H7 (cell line): ENCODE results near the gene CYP27C1. TPM values are rescaled to one million over a fixed set of nuclear protein-coding genes. Genes with fewer than 3 reads are reported as not detected.

ENCODE experiments used
- DNase-seq: peaks from one replicate; pipeline ENCODE4 v3.0.0; 2012
- H3K27me3 ChIP-seq: 2 replicates; pipeline ENCODE4 v1.6.0; 2011; ENCODE audit warnings: mild to moderate bottlenecking, low read length; ENCODE audit not compliant: control insufficient read depth, insufficient read depth
- H3K36me3 ChIP-seq: replicated peaks from 2 replicates; pipeline ENCODE4 v1.5.1; 2011; ENCODE audit warnings: low read length; ENCODE audit not compliant: control insufficient read depth, insufficient read depth
- H3K4me3 ChIP-seq: 2 replicates; pipeline ENCODE4 v1.5.1; 2011; ENCODE audit warnings: low read depth, mild to moderate bottlenecking, control low read depth, low read length, moderate library complexity; ENCODE audit not compliant: insufficient read depth
- total RNA-seq: library from RNA; depleted of rRNA; stranded (reverse); fragments of >200 nt; shearing (Covaris generic); gene quantifications from 2 replicates; pipeline ENCODE4 v1.2.3, GENCODE V29; 2014

The CYP27C1 gene
- total RNA-seq, 1 experiment from 2014 or later: 0.83 TPM

DNA sequence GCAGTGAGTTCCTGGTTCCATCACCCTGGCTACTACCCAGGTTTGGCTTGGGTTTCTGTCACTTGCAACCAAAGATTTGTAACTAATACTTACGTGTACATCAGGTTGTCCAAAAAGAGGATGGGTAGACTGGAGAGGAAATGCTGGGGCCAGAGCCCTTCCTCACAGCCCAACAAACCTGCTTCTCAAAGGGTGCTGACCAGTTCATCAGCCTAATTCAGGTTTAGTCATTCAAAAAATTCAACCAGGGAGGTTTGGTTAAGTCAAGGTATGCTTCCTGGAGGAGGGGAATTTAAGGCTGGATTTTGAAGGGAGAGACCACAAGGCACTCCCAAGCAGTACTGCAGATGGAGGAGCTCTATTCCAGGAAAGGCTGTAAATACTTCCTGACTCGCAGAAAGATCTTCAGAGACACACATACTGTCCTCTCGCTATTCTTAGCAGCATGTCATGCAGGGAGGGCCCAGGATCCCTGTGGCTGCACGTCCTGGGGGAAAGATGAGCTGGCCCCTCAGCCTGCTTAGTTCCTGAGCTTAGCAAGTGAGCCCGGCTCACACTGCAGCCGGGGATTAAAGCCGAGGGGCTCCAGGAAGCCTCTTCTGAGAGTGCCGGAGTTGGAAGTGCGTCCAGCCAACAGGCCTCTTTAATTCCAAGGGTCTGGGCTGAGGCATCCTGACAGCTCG is 73.1 kb downstream of the CYP27C1 start:
- Histone ChIP-seq H3K36me3 (no peaks in the 10 kb centered on the region), H3K4me3 (no peak overlapping the region), H3K27me3 (no peaks in the 10 kb centered on the region)
- peak; percentile 39 for DNase-seq

DNA sequence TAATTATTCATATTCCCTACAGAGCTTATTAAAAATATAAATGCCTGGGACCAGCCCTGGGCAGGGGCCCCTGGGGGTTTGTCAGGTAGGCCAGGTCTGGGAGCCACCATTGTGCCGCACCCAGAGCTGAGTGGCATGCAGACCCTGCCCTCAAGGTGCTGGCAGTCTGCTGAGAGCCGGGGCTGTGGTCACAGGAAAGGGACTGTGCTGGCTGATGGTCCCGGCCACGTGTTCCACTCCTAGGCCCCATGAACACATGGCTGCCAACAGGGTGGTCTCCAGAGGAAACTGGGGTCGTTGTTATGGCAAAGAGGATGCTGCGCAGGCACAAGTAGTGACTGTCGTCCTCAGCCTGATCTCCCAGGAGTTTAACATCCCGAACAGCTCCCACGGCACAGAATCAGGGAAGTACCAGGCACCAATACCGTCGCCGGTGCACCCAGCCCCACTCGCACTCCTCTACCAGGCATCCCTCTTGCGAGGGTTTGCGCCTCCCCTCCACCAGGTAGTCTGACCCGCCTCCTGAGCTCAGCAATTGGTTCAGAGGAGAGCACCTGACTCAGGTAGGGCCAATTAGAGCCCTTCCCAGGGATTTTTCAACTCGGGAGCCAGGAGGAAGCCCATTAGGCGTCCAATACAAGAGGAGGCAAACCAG is 73.9 kb downstream of the CYP27C1 start:
- H3K4me3 ChIP-seq: no peak overlapping the region
- DNase-seq: peak; percentile 47

DNA sequence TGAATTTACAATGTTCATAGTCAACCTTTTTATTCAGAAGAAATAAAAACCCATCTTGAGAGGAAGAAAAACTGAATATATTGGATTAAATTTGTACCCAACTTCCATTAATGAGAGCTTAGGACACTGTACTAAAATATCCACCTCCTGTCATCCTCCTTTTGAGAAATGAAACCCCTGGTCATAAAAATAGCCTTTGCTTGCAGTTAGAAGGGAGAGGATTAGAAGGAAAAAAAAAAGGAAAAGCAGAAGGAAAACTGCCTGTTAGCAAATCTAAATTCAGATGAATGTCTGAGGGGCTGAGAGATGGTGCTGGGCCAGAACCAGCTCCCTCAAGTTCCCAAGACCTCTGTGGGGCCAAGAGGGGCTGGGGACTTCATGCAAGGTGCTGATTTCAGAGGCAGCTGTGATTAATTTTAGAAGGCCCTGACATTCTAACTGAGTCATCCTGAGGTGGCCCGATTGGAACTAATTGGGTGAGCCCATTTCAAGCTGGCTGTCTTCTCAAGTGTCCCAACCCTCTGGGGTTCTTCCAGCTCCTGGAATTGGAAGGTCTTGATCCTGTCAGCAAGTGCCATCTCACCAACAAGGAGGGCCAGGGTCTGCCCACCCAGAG is 74.7 kb downstream of the CYP27C1 start:
- H3K27me3 ChIP-seq: no peaks in the 10 kb centered on the region
- H3K4me3 ChIP-seq: no peak overlapping the region
- no peak for DNase-seq
- no peaks in the 10 kb centered on the region for H3K36me3 ChIP-seq

More for the DNA sequence above, 73.9 kb downstream of the CYP27C1 start:
- Histone ChIP-seq H3K36me3 (no peaks in the 10 kb centered on the region), H3K27me3 (no peaks in the 10 kb centered on the region)

- Histone ChIP-seq H3K4me3 (no peak overlapping the region), H3K36me3 (no peaks in the 10 kb centered on the region), H3K27me3 (no peaks in the 10 kb centered on the region)
- DNase-seq: peak; percentile 54
These were observed 76.0 kb downstream of the CYP27C1 start for GRCh38 chr2:127143841-127144782.

DNA sequence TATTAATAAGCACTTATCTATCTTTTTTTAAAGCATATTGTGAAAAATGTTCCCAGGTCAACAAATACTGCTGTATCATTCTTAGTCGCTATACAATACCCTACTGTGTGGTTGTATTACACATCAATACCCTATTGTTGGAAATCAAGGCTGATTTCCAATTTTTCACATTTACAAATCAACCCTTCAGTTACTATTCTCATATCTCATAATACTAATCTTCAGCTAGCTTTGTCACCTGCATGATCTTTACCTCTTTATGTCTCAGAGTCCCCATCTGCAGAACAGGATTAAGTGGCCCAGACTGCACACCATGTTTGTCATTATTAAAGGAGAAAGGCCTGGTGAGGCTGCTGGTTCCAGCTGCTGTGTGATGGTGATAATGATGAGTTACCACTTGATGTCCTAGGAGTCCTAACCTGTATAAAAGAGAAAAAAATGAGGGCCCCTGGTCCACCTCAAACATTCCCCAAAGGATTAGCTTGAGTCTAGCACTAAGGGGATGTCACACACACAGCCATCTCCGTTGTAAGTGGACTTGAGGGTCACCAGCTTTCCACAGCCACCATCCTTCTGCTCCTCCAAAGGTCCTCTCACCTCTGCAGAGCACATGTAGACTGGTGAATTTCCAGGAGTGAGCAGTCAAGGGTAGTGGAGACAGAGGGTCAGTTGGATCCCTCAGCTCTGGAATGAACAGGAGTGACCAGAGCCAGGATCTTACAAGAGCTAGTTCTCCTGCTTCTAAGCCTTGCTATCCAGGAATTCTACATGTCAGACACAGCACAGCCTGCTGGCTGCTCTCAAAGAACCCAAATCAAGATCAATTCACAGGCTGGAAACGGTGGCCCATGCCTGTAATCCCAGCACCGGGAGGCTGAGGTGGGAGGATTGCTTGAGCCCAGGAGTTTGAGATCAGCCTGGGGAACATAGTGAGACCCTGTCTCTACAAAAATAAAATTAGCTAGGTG is 77.2 kb downstream of the CYP27C1 start:
- DNase-seq: peak; percentile 30
- H3K36me3 ChIP-seq: no peaks in the 10 kb centered on the region
- no peak overlapping the region for H3K4me3 ChIP-seq
- no peaks in the 10 kb centered on the region for H3K27me3 ChIP-seq

- no peaks in the 10 kb centered on the region for H3K27me3 ChIP-seq
- no peaks in the 10 kb centered on the region for H3K36me3 ChIP-seq
- no peak for DNase-seq
- H3K4me3 ChIP-seq: no peak overlapping the region
These were observed 79.6 kb downstream of the CYP27C1 start for GRCh38 chr2:127140538-127140937.

GRCh38 chr2:127139766-127140165 is 80.3 kb downstream of the CYP27C1 start:
- no peak for DNase-seq
- Histone ChIP-seq H3K36me3 (no peaks in the 10 kb centered on the region), H3K27me3 (no peaks in the 10 kb centered on the region), H3K4me3 (no peak overlapping the region)

DNA sequence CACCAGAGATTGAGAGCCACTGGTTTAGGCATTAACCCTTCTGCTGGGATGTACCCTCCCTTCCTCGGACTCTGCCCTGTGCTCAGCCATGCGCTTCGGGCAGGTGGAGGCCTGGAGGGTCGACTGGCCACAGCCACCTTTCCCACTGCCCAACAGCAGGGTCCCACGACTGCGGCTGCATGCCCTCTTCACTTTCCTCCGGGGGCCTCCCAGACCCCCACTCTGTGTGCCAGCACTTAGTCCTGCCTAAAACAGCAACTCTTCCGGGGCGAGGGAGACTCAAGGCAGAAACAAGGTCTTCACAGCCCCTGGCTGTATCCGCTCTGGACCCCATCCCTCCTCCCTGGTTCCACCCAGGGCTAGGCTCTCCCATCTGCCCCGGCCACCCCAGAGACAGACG is 81.8 kb downstream of the CYP27C1 start:
- Histone ChIP-seq H3K4me3 (no peak overlapping the region), H3K36me3 (no peaks in the 10 kb centered on the region), H3K27me3 (0 out of 2 replicates have a peak, but pooled peaks cover 2% of the 10 kb centered on the region)
- no peak for DNase-seq

GRCh38 chr2:127137741-127138140 is 82.4 kb downstream of the CYP27C1 start:
- 0 out of 2 replicates have a peak, but pooled peaks cover 2% of the 10 kb centered on the region for H3K27me3 ChIP-seq
- peak; percentile 42 for DNase-seq
- H3K36me3 ChIP-seq: no peaks in the 10 kb centered on the region
- no peak overlapping the region for H3K4me3 ChIP-seq

DNA sequence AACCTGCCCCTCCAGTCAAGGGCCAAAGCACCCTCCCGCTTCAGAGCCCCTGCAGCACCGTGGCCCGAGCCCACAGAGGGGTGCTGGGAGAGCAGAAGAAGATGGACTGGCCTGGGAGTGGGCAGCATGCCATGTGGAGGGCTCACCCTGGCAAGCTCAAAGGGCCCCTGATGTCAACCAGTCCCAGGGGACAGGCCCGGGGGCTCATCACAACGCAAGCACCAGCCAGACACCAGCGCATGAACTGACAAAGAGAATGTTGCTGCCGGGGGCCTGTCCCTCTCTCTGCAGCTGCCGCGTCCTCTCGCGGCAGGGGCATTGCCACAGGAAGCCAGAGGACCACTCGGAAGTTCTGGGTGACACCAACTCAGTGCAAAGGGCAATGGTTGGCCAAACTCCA is 82.9 kb downstream of the CYP27C1 start:
- Histone ChIP-seq H3K36me3 (no peaks in the 10 kb centered on the region), H3K27me3 (0 out of 2 replicates have a peak, but pooled peaks cover 2% of the 10 kb centered on the region), H3K4me3 (no peak overlapping the region)
- no peak for DNase-seq

GRCh38 chr2:127134833-127135830 is 85.0 kb downstream of the CYP27C1 start:
- H3K36me3 ChIP-seq: no peaks in the 10 kb centered on the region
- peak; percentile 50 for DNase-seq
- H3K4me3 ChIP-seq: no peak overlapping the region
- H3K27me3 ChIP-seq: 0 out of 2 replicates have a peak, but pooled peaks cover 2% of the 10 kb centered on the region

- Histone ChIP-seq H3K4me3 (no peak overlapping the region), H3K36me3 (no peaks in the 10 kb centered on the region), H3K27me3 (0 out of 2 replicates have a peak, but pooled peaks cover 2% of the 10 kb centered on the region)
- no peak for DNase-seq
These were observed 85.9 kb downstream of the CYP27C1 start for GRCh38 chr2:127134235-127134634.
